Stimulated activated naive B cell treated with anti-CD40 and anti-IgM and Interleukin-4, amounts not matched to agents 10 μg/mL and 1 μg/mL and 100 μg/mL, for 72 hours (primary cell): ENCODE results near the gene ZCWPW1.

Source experiments
- ATAC-seq, 2 donors: fragments of 150-1000 bp; cut with Tn5 transposase; replicated peaks; 2 replicates each; pipeline ENCODE4 v1.10.0; 2021; ENCODE audit warnings: moderate library complexity in 1 of 2
- DNase-seq: peaks from one replicate; pipeline ENCODE4 v3.0.0; 2021
- H3K27ac Mint-ChIP-seq: one replicate; pipeline ENCODE4 v1.8.0; 2022; ENCODE audit warnings: mild to moderate bottlenecking, mixed read lengths
- H3K27me3 Mint-ChIP-seq, 2 donors: one replicate each; pipeline ENCODE4 v1.8.0; 2022; ENCODE audit warnings: mixed read lengths in 2 of 2
- H3K36me3 Mint-ChIP-seq, 2 donors: one replicate each; pipeline ENCODE4 v1.8.0; 2022; ENCODE audit warnings: mixed read lengths in 2 of 2, mild to moderate bottlenecking in 1 of 2
- H3K4me1 Mint-ChIP-seq, 2 donors: one replicate each; pipeline ENCODE4 v1.8.0; 2022; ENCODE audit warnings: mixed read lengths in 2 of 2, mild to moderate bottlenecking in 1 of 2
- H3K4me3 Mint-ChIP-seq, 2 donors: one replicate each; pipeline ENCODE4 v1.8.0; 2022; ENCODE audit warnings: mild to moderate bottlenecking in 2 of 2, mixed read lengths in 2 of 2, moderate library complexity in 1 of 2
- H3K9me3 Mint-ChIP-seq, 2 donors: one replicate each; pipeline ENCODE4 v1.8.0; 2022; ENCODE audit warnings: mixed read lengths in 2 of 2, mild to moderate bottlenecking in 1 of 2

Gene ZCWPW1

DNA sequence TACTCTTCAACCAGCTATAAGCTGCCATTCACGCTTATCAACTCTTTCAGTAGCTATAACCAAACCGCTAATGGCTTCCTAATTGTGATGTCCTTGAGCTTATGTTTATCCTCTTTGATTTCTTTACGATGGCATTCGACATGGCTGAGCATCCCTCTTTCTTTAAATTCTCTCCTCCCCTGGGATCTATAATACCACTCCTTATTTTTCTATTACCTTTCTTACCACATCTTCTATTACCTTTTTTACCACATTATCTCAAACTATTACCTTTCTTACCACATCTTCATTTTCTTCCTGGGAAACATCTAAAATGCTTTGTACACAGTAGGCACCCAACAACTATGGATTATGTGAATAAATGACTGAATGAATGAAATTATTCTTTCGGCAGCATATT, 13.1 kb downstream of the ZCWPW1 start:
- no peak for DNase-seq

DNA sequence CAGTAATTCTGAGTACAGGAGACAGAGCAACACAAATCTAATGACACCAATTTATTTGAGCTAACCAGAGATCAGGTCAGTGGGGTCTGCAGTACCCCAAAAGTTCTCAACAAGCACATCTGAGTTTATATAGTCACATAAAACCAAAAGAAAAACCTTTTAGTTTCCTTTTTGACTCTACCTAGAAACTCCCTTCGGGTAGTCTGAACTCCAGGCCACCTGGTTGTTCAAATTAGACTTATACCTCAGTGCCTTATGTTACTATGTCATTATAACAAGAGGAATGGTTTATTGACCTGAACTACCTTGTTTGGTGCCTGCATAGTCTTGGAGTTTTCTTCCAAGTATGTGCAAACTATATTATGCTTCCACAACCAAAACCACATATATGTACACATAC, 14.6 kb downstream of the ZCWPW1 start:
- ATAC-seq (peak; percentile 66 to 75), DNase-seq (no peak)
- peaks cover 3 to 8% of the 10 kb centered on the region in 2 donors for H3K36me3 Mint-ChIP-seq
- H3K9me3 Mint-ChIP-seq: no peaks in the 10 kb centered on the region
- H3K27me3 Mint-ChIP-seq: no peaks in the 10 kb centered on the region
- H3K27ac Mint-ChIP-seq: no peak overlapping the region
- H3K4me3 Mint-ChIP-seq: no peak overlapping the region
- peaks cover 13 to 15% of the 10 kb centered on the region in 2 donors for H3K4me1 Mint-ChIP-seq

More for the DNA sequence above, 13.1 kb downstream of the ZCWPW1 start:
- Mint-ChIP-seq H3K27me3 (no peaks in the 10 kb centered on the region), H3K36me3 (peaks cover 3 to 8% of the 10 kb centered on the region in 2 donors), H3K27ac (no peak overlapping the region), H3K4me1 (peaks cover 16 to 31% of the 10 kb centered on the region in 2 donors), H3K9me3 (no peaks in the 10 kb centered on the region), H3K4me3 (no peak overlapping the region)
- no peak for ATAC-seq

DNA sequence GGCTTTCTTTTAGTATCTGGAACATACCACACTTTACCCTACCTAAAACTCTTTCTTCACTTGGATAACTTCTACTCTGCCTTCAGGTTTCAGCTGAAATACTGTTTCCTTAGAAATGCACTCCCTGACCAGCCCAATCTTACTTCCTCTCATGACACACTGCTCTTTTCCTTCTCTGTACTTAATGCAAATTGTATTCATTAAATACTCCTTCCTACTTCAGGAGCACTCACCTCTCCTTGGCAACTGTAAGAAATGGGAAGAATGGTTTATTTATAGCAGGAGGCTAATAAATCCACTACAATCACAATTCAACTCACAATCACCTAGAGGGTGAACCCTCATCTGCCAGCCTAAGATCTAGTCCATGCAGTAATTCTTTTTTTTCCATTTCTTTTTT, 15.2 kb downstream of the ZCWPW1 start:
- ATAC-seq: peak; percentile 87 to 88
- Mint-ChIP-seq H3K36me3 (peaks cover 3 to 8% of the 10 kb centered on the region in 2 donors), H3K4me3 (peak overlapping the region; percentile 44 to 62), H3K27ac (peak overlapping the region; percentile 86), H3K4me1 (peaks cover 13 to 15% of the 10 kb centered on the region in 2 donors), H3K27me3 (no peaks in the 10 kb centered on the region), H3K9me3 (no peaks in the 10 kb centered on the region)
- DNase-seq: no peak

DNA sequence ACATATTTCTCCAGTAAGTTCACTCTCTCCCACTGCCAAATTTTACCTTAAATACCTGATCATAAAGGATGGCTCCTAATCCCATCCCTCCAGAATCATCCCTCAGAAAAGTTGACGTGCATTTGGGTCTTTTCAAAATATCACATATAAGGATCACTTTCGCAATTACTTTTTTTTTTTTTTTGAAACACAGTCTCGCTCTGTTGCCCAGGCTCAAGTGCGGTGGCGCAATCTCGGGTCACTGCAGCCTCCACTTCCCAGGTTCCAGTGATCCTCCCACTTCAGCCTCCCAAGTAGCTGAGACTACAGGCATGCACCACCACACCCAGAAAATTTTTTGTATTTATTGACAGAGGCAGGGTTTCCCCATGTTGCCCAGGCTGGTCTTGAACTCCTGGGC, 17.4 kb downstream of the ZCWPW1 start:
- H3K36me3 Mint-ChIP-seq: peaks cover 3 to 8% of the 10 kb centered on the region in 2 donors
- no peak for DNase-seq
- no peaks in the 10 kb centered on the region for H3K9me3 Mint-ChIP-seq
- no peak overlapping the region for H3K27ac Mint-ChIP-seq
- no peak overlapping the region for H3K4me3 Mint-ChIP-seq
- peaks cover 19 to 23% of the 10 kb centered on the region in 2 donors for H3K4me1 Mint-ChIP-seq
- no peak for ATAC-seq
- H3K27me3 Mint-ChIP-seq: no peaks in the 10 kb centered on the region

DNA sequence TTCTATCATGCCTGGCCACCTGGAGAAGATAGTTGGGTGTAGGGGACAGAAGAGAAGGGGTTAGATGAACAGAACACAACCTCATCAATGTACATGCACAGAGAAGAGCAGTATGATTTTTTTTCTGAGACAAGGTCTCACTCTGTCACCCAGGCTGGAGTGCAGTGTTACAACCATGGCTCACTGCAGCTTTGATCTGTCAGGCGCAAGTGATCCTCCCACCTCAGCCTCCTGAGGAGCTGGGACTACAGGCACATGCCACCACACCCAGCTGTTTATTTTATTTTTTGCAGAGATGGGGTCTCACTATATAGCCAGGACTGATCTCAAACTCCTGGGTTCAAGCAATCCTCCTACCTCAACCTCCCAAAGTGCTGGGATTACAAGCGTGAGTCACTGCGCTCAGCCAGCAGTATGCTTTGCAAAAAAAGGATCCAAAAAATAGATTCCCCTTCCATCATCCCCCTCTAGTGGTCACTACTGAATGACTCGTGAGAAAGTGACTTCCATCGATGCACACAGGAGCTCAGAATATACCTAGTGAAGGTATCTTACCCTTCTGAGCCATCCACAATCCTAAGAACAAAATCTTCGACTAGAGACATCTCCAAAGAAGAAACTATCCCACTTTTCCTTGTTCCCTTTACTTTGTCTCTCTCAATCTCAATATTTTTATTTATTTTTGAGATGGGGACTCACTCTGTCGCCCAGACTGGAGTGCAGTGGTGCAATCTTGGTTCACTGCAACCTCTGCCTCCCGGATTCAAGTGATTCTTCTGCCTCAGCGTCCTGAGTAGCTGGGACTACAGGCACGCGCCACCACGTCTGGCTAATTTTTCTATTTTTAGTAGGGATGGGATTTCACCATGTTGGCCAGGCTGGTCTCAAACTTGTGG, 21.0 kb downstream of the ZCWPW1 start:
- DNase-seq (no peak), ATAC-seq (peak; percentile 92)
- H3K36me3 Mint-ChIP-seq: peaks cover 0 to 4% of the 10 kb centered on the region in 2 donors
- no peaks in the 10 kb centered on the region for H3K9me3 Mint-ChIP-seq
- H3K4me3 Mint-ChIP-seq: no peak overlapping the region
- no peak overlapping the region for H3K27ac Mint-ChIP-seq
- H3K27me3 Mint-ChIP-seq: no peaks in the 10 kb centered on the region
- peaks cover 11 to 15% of the 10 kb centered on the region in 2 donors for H3K4me1 Mint-ChIP-seq

DNA sequence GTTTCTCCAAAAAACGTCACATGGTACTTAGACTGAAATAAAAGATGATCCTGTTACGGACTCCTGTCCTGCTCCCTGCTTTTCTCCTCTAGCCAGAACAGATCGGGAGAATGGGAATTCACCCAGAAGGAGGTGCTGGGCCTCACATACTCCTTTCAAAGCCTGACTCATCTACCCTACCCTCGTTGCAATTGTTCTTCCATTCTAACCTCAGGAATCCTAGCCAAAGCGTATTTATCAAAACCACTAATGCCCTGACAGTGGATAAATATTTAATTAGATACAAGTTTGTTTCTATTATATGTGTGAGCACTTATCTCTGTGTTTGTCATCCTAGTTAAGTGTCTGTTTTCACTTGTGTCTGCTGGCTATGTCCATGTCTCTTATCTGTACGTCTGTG, 21.7 kb downstream of the ZCWPW1 start:
- no peak for ATAC-seq
- no peak for DNase-seq
- peaks cover 0 to 7% of the 10 kb centered on the region in 2 donors for H3K36me3 Mint-ChIP-seq

DNA sequence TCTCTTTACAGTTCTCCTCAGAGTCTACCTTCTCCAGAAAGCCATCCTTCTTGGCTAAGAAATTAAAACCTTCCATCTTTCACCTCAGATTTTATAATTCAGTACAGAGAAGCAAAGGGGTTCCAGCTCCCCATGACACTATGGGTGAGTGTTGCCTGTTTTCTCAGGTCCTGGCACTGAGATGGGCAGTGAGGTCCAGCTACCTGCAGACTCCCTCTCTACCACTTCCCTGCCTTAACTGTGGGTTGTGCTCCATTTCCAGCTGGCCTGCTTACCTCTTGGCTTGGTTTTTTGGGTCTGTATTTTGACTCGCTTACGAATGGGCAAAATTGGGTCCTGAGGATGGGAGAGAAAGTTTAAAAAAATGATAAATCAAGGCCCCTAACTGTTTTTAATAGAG, 26.3 kb downstream of the ZCWPW1 start:
- H3K9me3 Mint-ChIP-seq: no peaks in the 10 kb centered on the region
- no peak for ATAC-seq
- peaks cover 19 to 25% of the 10 kb centered on the region in 2 donors for H3K4me1 Mint-ChIP-seq
- no peak for DNase-seq
- H3K27me3 Mint-ChIP-seq: no peaks in the 10 kb centered on the region
- no peak overlapping the region for H3K27ac Mint-ChIP-seq
- H3K36me3 Mint-ChIP-seq: peaks cover 9 to 11% of the 10 kb centered on the region in 2 donors
- H3K4me3 Mint-ChIP-seq: no peak overlapping the region

More for the DNA sequence above, 21.7 kb downstream of the ZCWPW1 start:
- Mint-ChIP-seq H3K4me3 (no peak overlapping the region), H3K4me1 (peaks cover 6 to 8% of the 10 kb centered on the region in 2 donors), H3K27me3 (no peaks in the 10 kb centered on the region), H3K27ac (no peak overlapping the region), H3K9me3 (no peaks in the 10 kb centered on the region)

DNA sequence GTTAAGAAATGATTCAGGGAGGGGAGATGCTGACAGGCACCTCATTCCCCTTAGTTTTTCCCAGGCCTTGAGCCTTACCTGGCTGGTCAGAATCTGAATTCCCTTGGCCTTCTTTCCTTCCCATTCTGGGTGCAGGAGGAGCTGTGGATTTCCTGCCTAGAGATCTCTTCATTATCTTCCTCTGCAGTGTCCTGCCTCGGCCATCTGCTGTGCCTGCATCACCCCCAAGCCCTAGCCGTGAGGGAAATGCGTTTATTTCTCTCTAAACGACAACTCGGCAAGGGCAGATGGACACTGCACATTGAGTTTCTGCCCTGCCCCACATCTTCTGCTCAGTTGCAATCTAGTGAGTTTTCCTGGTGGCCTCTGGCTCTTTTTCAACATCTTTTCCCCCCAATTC, 26.7 kb downstream of the ZCWPW1 start:
- H3K4me1 Mint-ChIP-seq: peaks cover 19 to 25% of the 10 kb centered on the region in 2 donors
- H3K27me3 Mint-ChIP-seq: no peaks in the 10 kb centered on the region
- DNase-seq (no peak), ATAC-seq (no peak)
- peaks cover 9 to 11% of the 10 kb centered on the region in 2 donors for H3K36me3 Mint-ChIP-seq
- H3K9me3 Mint-ChIP-seq: no peaks in the 10 kb centered on the region
- no peak overlapping the region for H3K27ac Mint-ChIP-seq
- no peak overlapping the region for H3K4me3 Mint-ChIP-seq

DNA sequence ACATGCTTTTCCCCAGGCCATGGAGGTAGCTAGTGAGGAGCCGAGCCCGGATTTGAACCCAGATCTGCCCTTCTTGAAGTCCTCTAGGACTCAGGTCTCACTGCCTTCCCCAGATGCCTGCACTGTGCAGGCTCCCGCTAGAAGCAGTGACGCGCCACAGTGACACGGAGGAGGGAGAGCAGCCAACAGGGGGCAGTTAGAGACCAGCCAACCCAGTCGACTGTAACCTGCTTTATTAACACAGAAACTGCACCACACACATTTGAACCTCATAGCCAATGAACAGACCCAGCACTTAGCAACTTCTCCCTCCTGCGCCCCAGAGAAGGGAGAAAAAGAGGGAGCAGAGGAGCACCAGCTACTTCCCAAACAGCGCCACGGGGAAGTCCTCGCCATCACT, 27.8 kb downstream of the ZCWPW1 start:
- Mint-ChIP-seq H3K4me1 (peaks cover 28% of the 10 kb centered on the region in 2 donors), H3K36me3 (peaks cover 9 to 11% of the 10 kb centered on the region in 2 donors), H3K27me3 (no peaks in the 10 kb centered on the region), H3K27ac (peak overlapping the region; percentile 77), H3K4me3 (no peak overlapping the region), H3K9me3 (no peaks in the 10 kb centered on the region)
- DNase-seq (no peak), ATAC-seq (no peak)

DNA sequence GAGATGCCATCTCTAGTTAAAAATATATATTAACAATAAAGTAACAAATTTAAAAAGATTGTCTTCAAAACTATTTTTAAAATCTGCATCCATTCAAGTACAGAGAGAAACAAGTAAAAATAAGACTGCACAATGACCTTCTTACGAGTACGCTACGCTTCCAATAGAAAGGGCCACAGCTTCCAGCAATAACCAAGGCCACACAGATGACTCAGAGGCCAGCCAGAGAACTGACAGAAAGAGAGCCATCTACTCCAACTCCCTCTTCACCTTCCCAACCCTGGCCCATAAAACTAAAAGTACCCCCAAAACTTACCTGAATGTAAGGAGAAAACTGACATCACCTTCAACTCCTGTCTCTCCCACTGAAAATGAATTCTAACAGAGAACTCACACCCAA, 28.5 kb downstream of the ZCWPW1 start:
- H3K27ac Mint-ChIP-seq: no peak overlapping the region
- no peaks in the 10 kb centered on the region for H3K27me3 Mint-ChIP-seq
- no peaks in the 10 kb centered on the region for H3K9me3 Mint-ChIP-seq
- H3K4me3 Mint-ChIP-seq: no peak overlapping the region
- DNase-seq (no peak), ATAC-seq (no peak)
- H3K36me3 Mint-ChIP-seq: peaks cover 9 to 11% of the 10 kb centered on the region in 2 donors
- H3K4me1 Mint-ChIP-seq: peaks cover 30 to 33% of the 10 kb centered on the region in 2 donors

DNA sequence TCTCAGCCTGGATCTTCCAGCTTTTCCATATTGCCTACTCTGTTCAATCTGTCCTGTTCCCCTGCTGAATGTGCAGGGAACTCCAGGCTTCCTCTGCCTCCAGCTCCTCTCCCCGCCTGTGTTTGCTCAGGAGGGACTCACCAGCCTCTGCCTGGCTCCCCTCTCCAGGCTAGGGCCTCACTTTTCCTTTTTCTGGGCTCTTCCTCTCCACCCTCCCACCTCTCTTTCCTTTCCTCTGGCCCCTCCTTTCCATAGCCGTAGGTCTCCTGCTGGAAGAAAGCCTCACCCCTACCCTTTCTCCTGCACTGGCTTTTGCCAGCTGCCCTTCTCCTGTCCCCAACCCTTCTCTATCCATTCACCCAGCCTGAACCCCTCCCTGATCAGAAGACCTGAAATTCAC, 30.3 kb downstream of the ZCWPW1 start:
- H3K9me3 Mint-ChIP-seq: no peaks in the 10 kb centered on the region
- peaks cover 6 to 11% of the 10 kb centered on the region in 2 donors for H3K36me3 Mint-ChIP-seq
- H3K4me1 Mint-ChIP-seq: peaks cover 38 to 45% of the 10 kb centered on the region in 2 donors
- H3K4me3 Mint-ChIP-seq: no peak overlapping the region
- ATAC-seq (no peak), DNase-seq (no peak)
- H3K27ac Mint-ChIP-seq: peak overlapping the region; percentile 27
- H3K27me3 Mint-ChIP-seq: no peaks in the 10 kb centered on the region

DNA sequence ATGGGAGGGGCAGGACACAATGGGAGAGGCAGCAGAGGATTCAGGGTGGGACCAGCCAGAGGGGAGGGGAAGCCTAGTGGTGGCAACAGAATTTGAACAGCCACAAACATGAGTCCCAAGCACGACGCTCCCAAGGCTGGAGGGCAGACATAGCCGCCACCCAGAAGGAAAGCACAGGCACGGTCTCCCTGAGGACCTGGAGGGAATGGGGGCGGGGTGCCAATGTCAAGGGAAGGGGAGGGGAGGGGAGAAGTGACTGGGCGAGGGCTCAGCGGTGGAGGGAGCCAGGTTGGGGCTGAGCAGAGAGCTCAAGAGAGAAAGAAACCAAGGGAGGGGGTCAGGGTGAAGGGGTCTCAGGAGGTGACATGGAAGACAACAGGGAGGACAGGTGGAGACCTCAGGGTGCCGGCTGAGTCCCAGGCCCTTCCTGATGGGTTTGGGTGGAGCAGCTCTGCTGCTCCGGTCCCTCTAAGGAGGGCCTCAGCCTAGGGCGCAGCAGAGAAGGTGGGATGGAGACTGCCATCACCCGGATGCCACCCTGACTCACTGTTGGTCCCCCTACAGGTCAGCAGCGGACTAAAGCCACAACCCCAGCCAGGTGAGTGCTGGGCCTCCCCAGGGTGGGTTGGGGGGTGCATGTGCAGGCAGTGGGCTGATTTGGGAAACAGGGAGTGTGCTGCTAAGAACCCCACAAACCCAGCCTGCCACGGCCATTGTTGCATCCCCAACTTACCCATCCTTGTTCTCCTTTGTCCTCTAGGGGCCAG, 31.0 kb downstream of the ZCWPW1 start:
- no peak for ATAC-seq
- H3K4me3 Mint-ChIP-seq: peak overlapping the region in 1 of 2 donors; percentile 67
- no peak for DNase-seq
- peaks cover 39 to 51% of the 10 kb centered on the region in 2 donors for H3K4me1 Mint-ChIP-seq
- no peaks in the 10 kb centered on the region for H3K9me3 Mint-ChIP-seq
- peaks cover 6 to 11% of the 10 kb centered on the region in 2 donors for H3K36me3 Mint-ChIP-seq
- no peak overlapping the region for H3K27ac Mint-ChIP-seq
- no peaks in the 10 kb centered on the region for H3K27me3 Mint-ChIP-seq

DNA sequence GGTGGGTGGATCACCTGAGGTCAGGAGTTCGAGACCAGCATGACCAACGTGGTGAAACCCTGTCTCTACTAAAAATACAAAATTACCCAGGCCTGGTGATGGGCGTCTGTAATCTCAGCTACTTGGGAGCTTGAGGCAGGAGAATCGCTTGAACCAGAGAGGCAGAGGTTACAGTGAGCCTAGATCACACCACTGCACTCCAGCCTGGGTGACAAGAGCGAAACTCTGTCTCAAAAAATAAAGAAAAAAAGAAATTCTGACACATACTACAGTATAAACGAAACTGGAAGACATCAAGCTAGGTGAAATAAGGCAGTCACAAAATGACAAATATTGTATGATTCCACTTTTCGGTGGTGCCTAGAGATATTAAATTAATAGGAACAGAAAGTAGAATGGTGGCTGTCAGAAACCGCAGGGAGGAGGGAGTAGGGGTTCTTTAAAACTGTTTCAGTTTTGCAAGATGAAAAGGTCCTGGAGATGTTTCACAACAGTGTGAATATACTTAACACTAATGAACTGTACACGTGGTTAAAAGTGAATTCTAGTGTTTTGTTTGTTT, 32.0 kb downstream of the ZCWPW1 start:
- peaks cover 42 to 60% of the 10 kb centered on the region in 2 donors for H3K4me1 Mint-ChIP-seq
- no peaks in the 10 kb centered on the region for H3K9me3 Mint-ChIP-seq
- DNase-seq (peak; percentile 56), ATAC-seq (peak; percentile 91 to 92)
- H3K4me3 Mint-ChIP-seq: peak overlapping the region; percentile 58 to 67
- H3K27ac Mint-ChIP-seq: peak overlapping the region; percentile 83
- no peaks in the 10 kb centered on the region for H3K27me3 Mint-ChIP-seq
- H3K36me3 Mint-ChIP-seq: peaks cover 2 to 11% of the 10 kb centered on the region in 2 donors

DNA sequence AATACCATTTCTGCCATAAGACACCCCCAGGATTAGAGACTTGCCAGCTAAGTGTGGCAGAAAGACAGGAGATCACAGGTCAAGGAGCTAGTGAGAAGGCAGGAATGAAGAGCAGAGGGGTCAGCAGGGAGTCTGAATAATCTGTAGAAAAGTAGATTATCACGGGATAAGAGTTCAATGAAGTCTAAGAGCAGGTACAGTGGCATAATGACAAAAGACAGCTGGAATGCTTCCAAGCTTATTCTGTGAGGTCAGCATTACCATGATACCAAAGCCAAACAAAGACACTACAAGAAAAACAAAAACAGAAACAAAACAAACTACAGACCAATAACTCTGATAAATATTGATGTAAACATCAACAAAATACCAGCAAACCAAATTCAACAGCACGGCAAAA, 34.4 kb downstream of the ZCWPW1 start:
- Mint-ChIP-seq H3K4me3 (no peak overlapping the region), H3K4me1 (peaks cover 39 to 60% of the 10 kb centered on the region in 2 donors), H3K27me3 (peaks cover 0 to 6% of the 10 kb centered on the region in 2 donors), H3K36me3 (peaks cover 1 to 4% of the 10 kb centered on the region in 2 donors), H3K27ac (no peak overlapping the region), H3K9me3 (no peaks in the 10 kb centered on the region)
- no peak for ATAC-seq
- no peak for DNase-seq
